Natural killer cell treated with Interleukin-12 subunit alpha and Interleukin-12 subunit beta and Interleukin-15 and Interleukin-18, amount 100 ng/mL, for 72 hours (primary cell): ENCODE measurements around the gene ENPP6. TPM values are rescaled to one million over a fixed set of nuclear protein-coding genes. Genes with fewer than 3 reads are reported as not detected.
"Not testable (repeated sequence)": the region's sequence is repeated elsewhere in the genome, so short reads cannot be mapped to it uniquely, and the experiment has no call there.

ENCODE experiments used
- ATAC-seq, 2 donors: fragments of 150-1000 bp; cut with Tn5 transposase in 1 of 2; sonication (Bioruptor Pico), chemical (Tn5 transposase) in 1 of 2; 2 replicates each; pipeline ENCODE4 v1.10.0; 2021
- DNase-seq: peaks from one replicate; pipeline ENCODE4 v3.0.0; 2022; ENCODE audit warnings: low spot score
- H3K27ac Mint-ChIP-seq, 2 donors: 1 replicate in 1 of 2; 2 replicates in 1 of 2; pipeline ENCODE4 v1.8.0; 2022; ENCODE audit warnings: mixed read lengths in 2 of 2, mild to moderate bottlenecking in 1 of 2, moderate library complexity in 1 of 2
- H3K27me3 Mint-ChIP-seq, 2 donors: 1 replicate in 1 of 2; 2 replicates in 1 of 2; pipeline ENCODE4 v1.8.0; 2022; ENCODE audit warnings: mixed read lengths in 2 of 2
- H3K36me3 Mint-ChIP-seq: one replicate; pipeline ENCODE4 v1.8.0; 2022; ENCODE audit warnings: mixed read lengths
- H3K4me1 Mint-ChIP-seq, 2 donors: 1 replicate in 1 of 2; 2 replicates in 1 of 2; pipeline ENCODE4 v1.8.0; 2022; ENCODE audit warnings: low read depth in 2 of 2, mixed read lengths in 2 of 2, mild to moderate bottlenecking in 1 of 2
- H3K4me3 Mint-ChIP-seq: one replicate; pipeline ENCODE4 v1.8.0; 2022; ENCODE audit warnings: mixed read lengths
- H3K9me3 Mint-ChIP-seq: 2 replicates; pipeline ENCODE4 v1.8.0; 2022; ENCODE audit warnings: mixed read lengths
- total RNA-seq, 2 donors: library from RNA; stranded (reverse); gene quantifications; one replicate each; pipeline ENCODE4 v1.2.3, GENCODE V29; 2022

ENPP6 gene
- total RNA-seq, 2 donors from 2014 or later, result 1.4 to 5.8 TPM

DNA sequence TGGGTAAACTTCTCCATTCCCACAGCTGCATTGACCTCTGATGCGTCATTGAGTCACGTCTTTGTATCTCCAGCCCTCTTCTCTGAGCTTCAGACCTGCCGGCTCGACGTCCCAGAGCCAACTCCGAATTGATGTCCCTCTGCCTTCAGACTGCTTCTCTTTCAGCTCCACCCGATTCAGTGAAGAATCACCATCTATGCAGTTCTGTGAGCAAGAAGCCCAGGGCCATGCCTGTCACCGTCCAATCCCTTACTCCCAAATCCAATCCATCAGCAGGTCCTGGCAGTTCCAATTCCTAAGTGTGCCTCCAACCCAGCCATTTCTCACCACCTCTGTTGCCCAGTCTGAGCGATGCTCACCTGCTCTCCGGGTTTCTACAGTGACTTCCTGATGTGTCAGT, 70.7 kb downstream of the ENPP6 start:
- Mint-ChIP-seq H3K36me3 (no peaks in the 10 kb centered on the region), H3K9me3 (no peaks in the 10 kb centered on the region), H3K4me1 (peaks cover 0 to 5% of the 10 kb centered on the region in 2 donors), H3K27me3 (peaks cover 7 to 20% of the 10 kb centered on the region in 2 donors), H3K4me3 (no peak overlapping the region), H3K27ac (no peak overlapping the region)
- DNase-seq, result no peak
- no peak for ATAC-seq

GRCh38 chr4:184145596-184145995, 72.1 kb downstream of the ENPP6 start:
- H3K27ac Mint-ChIP-seq, result no peak overlapping the region
- no peak for ATAC-seq
- H3K36me3 Mint-ChIP-seq, result no peaks in the 10 kb centered on the region
- no peak overlapping the region for H3K4me3 Mint-ChIP-seq
- no peak for DNase-seq
- peaks cover 9 to 20% of the 10 kb centered on the region in 2 donors for H3K27me3 Mint-ChIP-seq
- H3K4me1 Mint-ChIP-seq, result peaks cover 0 to 5% of the 10 kb centered on the region in 2 donors
- no peaks in the 10 kb centered on the region for H3K9me3 Mint-ChIP-seq

DNA sequence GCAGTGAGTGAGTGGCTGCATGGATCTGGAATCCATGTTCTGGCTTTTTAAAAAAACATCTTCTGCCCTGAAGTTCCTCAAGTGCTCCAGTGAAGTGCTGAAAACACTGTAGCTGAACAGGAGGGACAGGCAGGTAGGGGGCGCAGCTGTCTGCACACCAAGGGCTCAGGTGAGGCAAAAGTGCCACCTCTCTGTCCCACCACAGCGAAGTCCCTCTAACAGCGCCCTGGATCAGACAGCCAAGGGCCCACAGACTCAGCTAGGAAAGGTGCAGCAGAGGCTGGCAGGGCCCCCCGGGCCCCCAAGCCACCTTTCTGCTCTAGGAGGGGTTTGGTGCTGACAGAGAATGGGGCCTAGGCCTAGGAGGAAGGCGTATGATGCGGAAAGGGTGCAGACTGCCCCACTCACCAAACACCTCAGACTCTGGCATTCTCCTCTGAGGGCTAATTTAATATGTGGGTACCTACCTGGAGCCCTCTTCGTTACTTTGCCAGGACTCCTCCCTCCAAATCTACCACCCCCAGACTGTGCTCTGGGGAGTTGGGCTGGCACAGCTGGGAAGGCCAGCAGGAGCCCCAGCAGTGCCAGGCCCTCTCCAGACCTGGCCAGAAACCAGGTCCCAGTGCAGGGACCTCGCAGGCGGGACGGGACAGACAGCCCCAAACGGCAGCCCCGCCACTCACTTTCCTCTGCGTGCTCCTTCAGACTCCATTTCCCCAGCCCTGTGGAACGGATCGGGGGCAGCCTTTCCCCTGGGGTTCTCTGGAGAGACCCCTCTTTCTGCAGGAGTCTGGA, 73.7 kb downstream of the ENPP6 start:
- Mint-ChIP-seq H3K27ac (no peak overlapping the region), H3K36me3 (peaks cover 1% of the 10 kb centered on the region), H3K9me3 (no peaks in the 10 kb centered on the region), H3K4me1 (peaks cover 0 to 5% of the 10 kb centered on the region in 2 donors), H3K4me3 (no peak overlapping the region), H3K27me3 (peaks cover 7 to 14% of the 10 kb centered on the region in 2 donors)
- ATAC-seq, result peak in 1 of 2 donors; percentile 38
- DNase-seq, result no peak

DNA sequence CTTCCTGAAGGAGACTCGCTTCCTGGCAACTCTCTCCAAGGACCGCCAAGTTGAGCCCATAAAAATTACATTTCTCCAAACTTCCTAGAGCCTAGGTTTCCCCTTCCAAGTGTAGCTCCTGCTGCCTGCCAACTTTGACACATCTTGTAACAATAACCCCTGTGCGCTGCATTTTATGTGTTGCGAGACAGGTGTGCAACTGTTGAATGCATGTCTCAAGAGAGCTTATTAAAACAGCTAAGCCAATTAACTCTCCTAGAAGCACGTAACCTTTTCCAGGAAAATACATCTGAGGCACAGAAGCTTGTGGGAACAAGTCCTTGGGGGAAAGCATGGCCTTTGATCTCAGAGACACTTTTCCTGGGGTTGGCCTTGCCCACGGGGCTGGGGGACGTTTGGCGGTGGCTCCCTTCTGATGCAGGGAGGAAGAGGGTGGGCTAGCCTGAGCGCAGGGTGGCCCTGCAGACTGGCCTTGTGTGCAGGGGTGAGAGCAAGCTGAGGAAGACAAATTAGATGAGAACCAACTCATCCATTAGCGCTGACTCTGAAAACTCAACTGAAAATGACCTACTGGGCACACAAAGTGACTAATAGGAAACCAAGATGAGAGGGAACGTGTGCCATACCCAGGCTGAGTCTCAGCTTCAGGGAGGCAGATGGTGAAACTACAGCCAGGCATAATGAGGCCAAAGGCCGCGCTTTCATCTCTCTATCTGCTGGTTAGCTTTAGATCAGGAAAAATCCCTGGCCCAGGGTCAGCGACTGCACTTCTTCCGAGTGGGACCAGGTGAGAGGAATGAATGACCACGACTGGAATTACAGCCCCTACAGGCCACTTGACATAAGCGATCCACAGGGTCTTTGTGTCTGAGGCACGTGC, 75.3 kb downstream of the ENPP6 start:
- DNase-seq, result no peak
- Mint-ChIP-seq H3K36me3 (peaks cover 8% of the 10 kb centered on the region), H3K27me3 (peaks cover 7 to 17% of the 10 kb centered on the region in 2 donors), H3K27ac (no peak overlapping the region), H3K4me3 (no peak overlapping the region), H3K4me1 (no peaks in the 10 kb centered on the region), H3K9me3 (no peaks in the 10 kb centered on the region)
- no peak for ATAC-seq

DNA sequence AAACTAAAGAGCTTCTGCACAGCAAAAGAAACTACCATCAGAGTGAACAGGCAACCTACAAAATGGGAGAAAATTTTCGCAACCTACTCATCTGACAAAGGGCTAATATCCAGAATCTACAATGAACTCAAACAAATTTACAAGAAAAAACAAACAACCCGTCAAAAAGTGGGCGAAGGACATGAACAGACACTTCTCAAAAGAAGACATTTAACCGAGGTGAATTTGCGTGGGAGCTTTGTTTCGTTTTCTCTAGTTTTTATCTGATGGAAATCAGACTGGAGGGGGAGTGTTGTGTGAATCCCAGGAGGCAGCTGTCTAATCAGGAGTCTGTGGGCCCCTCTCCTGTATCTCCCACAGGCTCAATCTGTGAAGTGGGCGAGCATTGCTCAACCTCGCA, 76.8 kb downstream of the ENPP6 start:
- H3K4me1 Mint-ChIP-seq, H3K27ac Mint-ChIP-seq, H3K4me3 Mint-ChIP-seq, DNase-seq, H3K9me3 Mint-ChIP-seq, ATAC-seq: not testable (repeated sequence)
- Mint-ChIP-seq H3K27me3 (peaks cover 12 to 21% of the 10 kb centered on the region in 2 donors), H3K36me3 (peaks cover 19% of the 10 kb centered on the region)

DNA sequence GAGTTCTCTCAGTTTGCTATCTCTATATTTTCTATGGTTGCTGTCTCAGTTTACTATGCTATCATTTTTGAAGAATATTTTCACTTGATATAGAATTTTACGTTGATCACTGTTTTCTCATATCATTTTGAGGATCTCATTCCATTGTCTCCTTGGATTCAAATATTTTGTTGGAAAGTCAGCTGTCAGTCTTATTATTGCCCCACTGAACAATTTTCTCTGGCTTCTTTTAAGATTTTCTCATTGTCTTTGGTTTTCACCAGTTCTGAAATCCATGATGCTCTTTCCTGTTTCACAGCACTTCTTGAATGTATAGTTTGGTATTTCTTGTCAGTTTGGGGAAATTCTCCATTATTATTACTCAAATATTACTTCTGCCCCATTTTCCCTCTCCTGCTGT, 81.1 kb downstream of the ENPP6 start:
- DNase-seq (no peak), ATAC-seq (no peak)
- H3K4me1 Mint-ChIP-seq, result no peaks in the 10 kb centered on the region
- peaks cover 17 to 45% of the 10 kb centered on the region in 2 donors for H3K27me3 Mint-ChIP-seq
- no peak overlapping the region for H3K4me3 Mint-ChIP-seq
- H3K27ac Mint-ChIP-seq, result no peak overlapping the region
- peaks cover 19% of the 10 kb centered on the region for H3K36me3 Mint-ChIP-seq
- peaks cover 9% of the 10 kb centered on the region for H3K9me3 Mint-ChIP-seq

DNA sequence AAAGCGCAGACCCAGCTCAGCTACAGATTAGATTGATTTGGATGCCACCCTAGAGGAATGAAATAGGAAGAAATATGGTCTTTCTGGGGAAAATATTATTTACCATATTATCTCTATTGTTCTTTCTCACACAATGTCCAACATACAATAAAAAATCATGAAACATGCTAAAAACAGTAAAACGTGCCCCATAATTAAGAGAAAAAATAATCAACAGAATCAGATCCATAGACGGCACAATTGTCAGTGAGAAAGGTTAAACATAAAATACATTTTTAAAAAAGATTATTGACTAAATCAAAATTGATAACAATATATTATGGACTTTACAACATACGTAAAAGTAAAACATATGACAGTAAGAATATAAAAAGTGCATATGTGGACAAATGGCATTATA, 90.9 kb downstream of the ENPP6 start:
- Mint-ChIP-seq H3K4me3 (no peak overlapping the region), H3K4me1 (no peaks in the 10 kb centered on the region), H3K36me3 (no peaks in the 10 kb centered on the region), H3K9me3 (no peaks in the 10 kb centered on the region), H3K27me3 (peaks cover 18 to 29% of the 10 kb centered on the region in 2 donors), H3K27ac (no peak overlapping the region)
- ATAC-seq (no peak), DNase-seq (no peak)

- ATAC-seq, result peak in 1 of 2 donors; percentile 41
- Mint-ChIP-seq H3K4me1 (no peaks in the 10 kb centered on the region), H3K4me3 (no peak overlapping the region)
These were observed 94.9 kb downstream of the ENPP6 start for GRCh38 chr4:184122631-184123408.

GRCh38 chr4:184120549-184121127, 97.0 kb downstream of the ENPP6 start:
- H3K9me3 Mint-ChIP-seq, result no peaks in the 10 kb centered on the region
- no peak overlapping the region for H3K4me3 Mint-ChIP-seq
- H3K27me3 Mint-ChIP-seq, result peaks cover 17 to 19% of the 10 kb centered on the region in 2 donors
- no peaks in the 10 kb centered on the region for H3K36me3 Mint-ChIP-seq
- ATAC-seq (no peak), DNase-seq (no peak)
- H3K27ac Mint-ChIP-seq, result no peak overlapping the region
- H3K4me1 Mint-ChIP-seq, result no peaks in the 10 kb centered on the region

More at GRCh38 chr4:184122631-184123408, 94.9 kb downstream of the ENPP6 start:
- no peaks in the 10 kb centered on the region for H3K9me3 Mint-ChIP-seq
- H3K36me3 Mint-ChIP-seq, result no peaks in the 10 kb centered on the region
- DNase-seq, result no peak
- H3K27ac Mint-ChIP-seq, result no peak overlapping the region
- H3K27me3 Mint-ChIP-seq, result peaks cover 10 to 28% of the 10 kb centered on the region in 2 donors

DNA sequence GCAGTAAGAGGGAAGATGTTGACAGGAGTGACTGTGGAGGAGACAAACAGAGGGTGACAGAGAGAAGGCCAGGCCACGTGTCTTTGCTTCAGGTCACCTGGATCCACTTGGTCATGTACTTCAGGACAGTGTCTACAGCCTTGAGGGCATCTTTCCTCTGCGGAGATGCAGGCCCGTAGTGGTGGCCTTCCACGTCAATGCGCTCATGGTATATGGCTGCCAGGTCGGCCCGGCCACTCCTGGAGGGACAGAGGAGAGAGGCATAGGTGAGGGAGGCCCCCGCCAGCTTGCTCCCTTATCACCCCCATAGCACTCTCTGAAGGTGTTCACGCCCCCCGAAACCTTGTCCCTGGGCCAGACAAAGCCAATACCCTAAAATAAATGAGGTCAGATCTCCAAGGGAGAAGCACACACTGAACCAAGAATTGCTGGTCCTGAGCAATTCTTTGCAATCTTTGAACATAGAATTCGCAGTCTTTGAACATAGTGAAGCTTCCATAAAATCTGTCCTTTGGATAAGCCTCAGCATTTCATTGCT, 99.9 kb downstream of the ENPP6 start:
- Mint-ChIP-seq H3K4me3 (no peak overlapping the region), H3K4me1 (no peaks in the 10 kb centered on the region), H3K36me3 (no peaks in the 10 kb centered on the region), H3K27me3 (peaks cover 8 to 16% of the 10 kb centered on the region in 2 donors), H3K27ac (no peak overlapping the region), H3K9me3 (no peaks in the 10 kb centered on the region)
- ATAC-seq (peak in 1 of 2 donors; percentile 51), DNase-seq (no peak)

GRCh38 chr4:184115399-184115798, 102.3 kb downstream of the ENPP6 start:
- no peaks in the 10 kb centered on the region for H3K9me3 Mint-ChIP-seq
- no peak overlapping the region for H3K4me3 Mint-ChIP-seq
- no peaks in the 10 kb centered on the region for H3K36me3 Mint-ChIP-seq
- H3K27me3 Mint-ChIP-seq, result peaks cover 15 to 23% of the 10 kb centered on the region in 2 donors
- H3K27ac Mint-ChIP-seq, result no peak overlapping the region
- no peaks in the 10 kb centered on the region for H3K4me1 Mint-ChIP-seq
- DNase-seq (no peak), ATAC-seq (no peak)

- no peak for DNase-seq
- Mint-ChIP-seq H3K4me3 (no peak overlapping the region), H3K9me3 (no peaks in the 10 kb centered on the region), H3K4me1 (no peaks in the 10 kb centered on the region), H3K36me3 (no peaks in the 10 kb centered on the region), H3K27ac (no peak overlapping the region), H3K27me3 (peaks cover 15 to 23% of the 10 kb centered on the region in 2 donors)
- no peak for ATAC-seq
These were observed 103.2 kb downstream of the ENPP6 start for GRCh38 chr4:184114431-184114830.

DNA sequence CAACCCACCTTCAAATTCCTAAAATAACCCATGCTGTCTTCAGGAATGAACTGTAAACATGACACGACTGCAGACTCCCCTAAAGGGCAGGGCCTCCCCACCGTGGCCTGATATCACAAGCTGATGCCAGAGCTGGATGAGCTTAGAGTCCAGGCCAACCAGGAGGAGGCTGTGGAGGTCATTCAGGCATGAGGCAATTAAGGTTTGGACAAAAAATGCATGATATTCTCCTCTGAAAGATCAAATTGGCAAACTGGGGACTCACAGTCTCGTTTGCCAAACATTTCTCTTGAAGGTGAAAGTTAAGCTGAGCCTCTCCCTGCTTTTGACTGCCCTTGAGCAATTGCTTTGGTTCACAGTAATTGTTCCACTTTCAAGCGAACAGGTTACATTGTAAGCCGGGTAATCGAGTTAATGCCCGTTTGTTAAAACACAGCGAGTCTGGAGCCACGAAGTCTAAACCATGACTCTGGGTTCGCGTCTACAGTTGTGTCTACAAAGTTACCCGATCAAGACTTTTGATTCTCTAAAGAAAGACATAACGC, 105.6 kb downstream of the ENPP6 start:
- Mint-ChIP-seq H3K4me3 (no peak overlapping the region), H3K27me3 (peaks cover 11 to 24% of the 10 kb centered on the region in 2 donors), H3K4me1 (no peaks in the 10 kb centered on the region), H3K36me3 (no peaks in the 10 kb centered on the region), H3K9me3 (no peaks in the 10 kb centered on the region), H3K27ac (no peak overlapping the region)
- ATAC-seq (no peak), DNase-seq (no peak)
